PC-3 (cell line): Measurements from ENCODE around the gene CDC42BPB.

Experiments
- CTCF ChIP-seq: fragments of 300-600 bp; sonication (generic); conservative IDR thresholded peaks from 2 replicates; pipeline ENCODE4 v1.5.1; 2017; ENCODE audit warnings: antibody characterized with exemption, low read depth, mild to moderate bottlenecking, low read length
- EZH2 ChIP-seq: fragments of 300-600 bp; sonication (generic); IDR thresholded peaks from one replicate; pipeline ENCODE4 v1.6.1; 2017; ENCODE audit warnings: antibody characterized with exemption, mild to moderate bottlenecking, low read length; ENCODE audit not compliant: unreplicated experiment

GRCh38 chr14:102949062-102949800, 108.1 kb downstream of the CDC42BPB start:
- TF ChIP-seq CTCF (no peak), EZH2 (no peak)
